ENCODE measurements around the gene FHOD3.

Gene FHOD3

GRCh38 chr18:36594621-36595020 lies 297.1 kb downstream of the FHOD3 start:
- no peak for DNase-seq (ENCODE audit: low spot score)

GRCh38 chr18:36595046-36595817 lies 297.7 kb downstream of the FHOD3 start:
- DNase-seq (ENCODE audit: low spot score): no peak

- no peak for DNase-seq (ENCODE audit: low spot score)
These were observed 298.3 kb downstream of the FHOD3 start for GRCh38 chr18:36595818-36596215.

- DNase-seq (ENCODE audit: low spot score): no peak
These were observed 300.1 kb downstream of the FHOD3 start for GRCh38 chr18:36597636-36598035.

- no peak for DNase-seq (ENCODE audit: low spot score)
These were observed 303.0 kb downstream of the FHOD3 start for GRCh38 chr18:36600548-36600947.

GRCh38 chr18:36601316-36601715 lies 303.8 kb downstream of the FHOD3 start:
- no peak for DNase-seq (ENCODE audit: low spot score)

GRCh38 chr18:36602071-36602470 lies 304.6 kb downstream of the FHOD3 start:
- DNase-seq (ENCODE audit: low spot score): no peak

- DNase-seq (ENCODE audit: low spot score): no peak
These were observed 305.1 kb downstream of the FHOD3 start for GRCh38 chr18:36602620-36603019.

GRCh38 chr18:36608107-36608506 lies 310.6 kb downstream of the FHOD3 start:
- DNase-seq (ENCODE audit: low spot score): no peak

GRCh38 chr18:36610258-36610657 lies 312.7 kb downstream of the FHOD3 start:
- no peak for DNase-seq (ENCODE audit: low spot score)

- DNase-seq (ENCODE audit: low spot score): no peak
These were observed 313.1 kb downstream of the FHOD3 start for GRCh38 chr18:36610661-36611060.

GRCh38 chr18:36613069-36613468 lies 315.6 kb downstream of the FHOD3 start:
- no peak for DNase-seq (ENCODE audit: low spot score)

GRCh38 chr18:36613810-36614209 lies 316.3 kb downstream of the FHOD3 start:
- no peak for DNase-seq (ENCODE audit: low spot score)

- no peak for DNase-seq (ENCODE audit: low spot score)
These were observed 323.3 kb downstream of the FHOD3 start for GRCh38 chr18:36620788-36621187.

GRCh38 chr18:36622610-36623009 lies 325.1 kb downstream of the FHOD3 start:
- no peak for DNase-seq (ENCODE audit: low spot score)

GRCh38 chr18:36623091-36623490 lies 325.6 kb downstream of the FHOD3 start:
- no peak for DNase-seq (ENCODE audit: low spot score)

- no peak for DNase-seq (ENCODE audit: low spot score)
These were observed 326.2 kb downstream of the FHOD3 start for GRCh38 chr18:36623681-36624190.

- no peak for DNase-seq (ENCODE audit: low spot score)
These were observed 327.1 kb downstream of the FHOD3 start for GRCh38 chr18:36624451-36625167.

- DNase-seq (ENCODE audit: low spot score): no peak
These were observed 327.9 kb downstream of the FHOD3 start for GRCh38 chr18:36625386-36625785.

- no peak for DNase-seq (ENCODE audit: low spot score)
These were observed 330.1 kb downstream of the FHOD3 start for GRCh38 chr18:36627637-36628036.

- DNase-seq (ENCODE audit: low spot score): peak; percentile 55
These were observed 331.1 kb downstream of the FHOD3 start for GRCh38 chr18:36628435-36629137.

GRCh38 chr18:36629138-36629530 lies 331.6 kb downstream of the FHOD3 start:
- DNase-seq (ENCODE audit: low spot score): no peak

GRCh38 chr18:36629836-36630235 lies 332.3 kb downstream of the FHOD3 start:
- no peak for DNase-seq (ENCODE audit: low spot score)
